Pulmonary artery endothelial cell (primary cell): ENCODE measurements around the gene ADH1B. TPM values are rescaled to one million over a fixed set of nuclear protein-coding genes. Genes with fewer than 3 reads are reported as not detected.

Experiments
- total RNA-seq: library from RNA; depleted of rRNA; stranded (reverse); fragments of >200 nt; gene quantifications from 2 replicates; pipeline ENCODE4 v1.2.3, GENCODE V29; 2014

ADH1B gene
- total RNA-seq, 1 donor from 2014 or later, result not detected

Other genes starting within 250 kb of the ADH1B start
- 95.4 and 108 TPM in 2 replicates for gene ADH5, start 232.6 kb downstream of the ADH1B start, total RNA-seq
- not detected in 2 replicates for gene ADH4, start 177.1 kb downstream of the ADH1B start, total RNA-seq
- not detected in 2 replicates for gene ADH6, start 102.2 kb downstream of the ADH1B start, total RNA-seq
- gene ADH1A, start 30.4 kb downstream of the ADH1B start, total RNA-seq, result not detected in 2 replicates
- not detected in 2 replicates for gene ADH1C, start 31.3 kb upstream of the ADH1B start, total RNA-seq
- gene ADH7, start 113.9 kb upstream of the ADH1B start, total RNA-seq, result not detected in 2 replicates
- gene C4orf17, start 189.6 kb upstream of the ADH1B start, total RNA-seq, result not detected in 2 replicates
- gene TRMT10A, start 242.6 kb upstream of the ADH1B start, total RNA-seq, result 7.2 and 10.9 TPM in 2 replicates